ENCODE measurements around the gene LAD1. TPM values are rescaled to one million over a fixed set of nuclear protein-coding genes. Genes with fewer than 3 reads are reported as not detected.

Gene LAD1
- total RNA-seq, 1 experiment from 2014 or later, result 0.10 TPM

- TF ChIP-seq POLR2AphosphoS5 (IDR thresholded peaks at IDR 0.05; ENCODE audit: low read depth, low read length) (no peak), SIN3A (IDR thresholded peaks at IDR 0.05; ENCODE audit: borderline replicate concordance, insufficient read depth, low read depth, low read length) (no peak), CTCF (IDR thresholded peaks at IDR 0.05) (no peak), TCF7L2 (IDR thresholded peaks at IDR 0.05; ENCODE audit: low read depth, low read length) (no peak)
- TF ChIP-seq, protein P1, sequence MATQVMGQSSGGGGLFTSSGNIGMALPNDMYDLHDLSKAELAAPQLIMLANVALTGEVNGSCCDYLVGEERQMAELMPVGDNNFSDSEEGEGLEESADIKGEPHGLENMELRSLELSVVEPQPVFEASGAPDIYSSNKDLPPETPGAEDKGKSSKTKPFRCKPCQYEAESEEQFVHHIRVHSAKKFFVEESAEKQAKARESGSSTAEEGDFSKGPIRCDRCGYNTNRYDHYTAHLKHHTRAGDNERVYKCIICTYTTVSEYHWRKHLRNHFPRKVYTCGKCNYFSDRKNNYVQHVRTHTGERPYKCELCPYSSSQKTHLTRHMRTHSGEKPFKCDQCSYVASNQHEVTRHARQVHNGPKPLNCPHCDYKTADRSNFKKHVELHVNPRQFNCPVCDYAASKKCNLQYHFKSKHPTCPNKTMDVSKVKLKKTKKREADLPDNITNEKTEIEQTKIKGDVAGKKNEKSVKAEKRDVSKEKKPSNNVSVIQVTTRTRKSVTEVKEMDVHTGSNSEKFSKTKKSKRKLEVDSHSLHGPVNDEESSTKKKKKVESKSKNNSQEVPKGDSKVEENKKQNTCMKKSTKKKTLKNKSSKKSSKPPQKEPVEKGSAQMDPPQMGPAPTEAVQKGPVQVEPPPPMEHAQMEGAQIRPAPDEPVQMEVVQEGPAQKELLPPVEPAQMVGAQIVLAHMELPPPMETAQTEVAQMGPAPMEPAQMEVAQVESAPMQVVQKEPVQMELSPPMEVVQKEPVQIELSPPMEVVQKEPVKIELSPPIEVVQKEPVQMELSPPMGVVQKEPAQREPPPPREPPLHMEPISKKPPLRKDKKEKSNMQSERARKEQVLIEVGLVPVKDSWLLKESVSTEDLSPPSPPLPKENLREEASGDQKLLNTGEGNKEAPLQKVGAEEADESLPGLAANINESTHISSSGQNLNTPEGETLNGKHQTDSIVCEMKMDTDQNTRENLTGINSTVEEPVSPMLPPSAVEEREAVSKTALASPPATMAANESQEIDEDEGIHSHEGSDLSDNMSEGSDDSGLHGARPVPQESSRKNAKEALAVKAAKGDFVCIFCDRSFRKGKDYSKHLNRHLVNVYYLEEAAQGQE (IDR thresholded peaks at IDR 0.05; ENCODE audit: insufficient read depth in 1 of 2, low read depth in 2 of 2, low read length in 1 of 2), result no peak
- Histone ChIP-seq H3K36me3 (ENCODE audit: control insufficient read depth, insufficient read depth, low read length) (no peaks in the 10 kb centered on the region), H3K4me1 (ENCODE audit: control insufficient read depth, insufficient read depth, low read length) (no peaks in the 10 kb centered on the region), H3K4me3 (ENCODE audit: low read depth in 2 of 2, low read length in 2 of 2) (no peak overlapping the region), H3K9me3 (ENCODE audit: control insufficient read depth, insufficient read depth, low read depth, low read length) (no peaks in the 10 kb centered on the region), H3K27ac (ENCODE audit: low read length) (no peak overlapping the region), H3K27me3 (ENCODE audit: control insufficient read depth, insufficient read depth, low read length) (peaks cover 7% of the 10 kb centered on the region; the same call in 1 of the 2 replicates)
- POLR2A ChIA-PET, result no interaction called here
- no TSS peak for BruUV-seq (replicated peaks)
- CTCF ChIA-PET, result interaction anchor here (0.7 kb wide), 1 partner anchor 118 kb away, joined by 4 read pairs; no protein-coding TSS in a partner anchor
- intact Hi-C loops (cut with micrococcal nuclease; ENCODE audit: unreplicated experiment), result no loop called here
- in situ Hi-C loops (cut with HindIII; ENCODE audit: low pct_unique_long_range_greater_than_20kb, low sequenced_read_pairs), result no loop called here
- DNase-seq (ENCODE audit: low read depth, low spot score) (no peak), ATAC-seq (no peak)
Measured at GRCh38 chr1:201363467-201363866, 35.7 kb downstream of the LAD1 start.

DNA sequence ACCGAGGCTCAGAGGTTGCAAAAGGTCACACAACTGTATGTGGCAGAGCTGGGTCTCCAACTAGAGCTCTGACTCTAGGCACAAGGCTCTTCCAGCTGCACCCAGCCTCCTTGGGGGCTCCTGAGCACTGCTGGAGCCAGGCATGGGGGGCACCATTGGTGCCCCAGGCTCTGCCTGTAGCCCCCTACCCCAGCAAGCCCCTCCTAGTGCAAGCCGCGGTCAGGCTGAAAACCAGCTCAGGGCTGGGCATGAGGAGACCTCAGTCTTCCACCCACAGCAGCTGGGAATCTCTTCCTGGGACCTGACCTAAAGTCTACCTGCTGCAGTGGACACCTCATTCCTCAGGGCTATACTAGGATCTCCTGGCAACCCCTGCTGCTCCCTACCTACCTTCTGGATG, 36.2 kb downstream of the LAD1 start:
- ATAC-seq (no peak), DNase-seq (ENCODE audit: low read depth, low spot score) (no peak)
- in situ Hi-C loops (cut with HindIII; ENCODE audit: low pct_unique_long_range_greater_than_20kb, low sequenced_read_pairs), result no loop called here
- BruUV-seq (replicated peaks), result no TSS peak
- Histone ChIP-seq H3K4me3 (ENCODE audit: low read depth in 2 of 2, low read length in 2 of 2) (no peak overlapping the region), H3K27ac (ENCODE audit: low read length) (no peak overlapping the region), H3K27me3 (ENCODE audit: control insufficient read depth, insufficient read depth, low read length) (peaks cover 5% of the 10 kb centered on the region; the same call in 1 of the 2 replicates), H3K4me1 (ENCODE audit: control insufficient read depth, insufficient read depth, low read length) (no peaks in the 10 kb centered on the region), H3K9me3 (ENCODE audit: control insufficient read depth, insufficient read depth, low read depth, low read length) (no peaks in the 10 kb centered on the region), H3K36me3 (ENCODE audit: control insufficient read depth, insufficient read depth, low read length) (no peaks in the 10 kb centered on the region)
- TF ChIP-seq SIN3A (IDR thresholded peaks at IDR 0.05; ENCODE audit: borderline replicate concordance, insufficient read depth, low read depth, low read length) (no peak), TCF7L2 (IDR thresholded peaks at IDR 0.05; ENCODE audit: low read depth, low read length) (no peak), POLR2AphosphoS5 (IDR thresholded peaks at IDR 0.05; ENCODE audit: low read depth, low read length) (no peak), CTCF (IDR thresholded peaks at IDR 0.05) (no peak)
- TF ChIP-seq, protein P1 (IDR thresholded peaks at IDR 0.05; ENCODE audit: insufficient read depth in 1 of 2, low read depth in 2 of 2, low read length in 1 of 2), result no peak
- ChIA-PET CTCF (no interaction called here), POLR2A (no interaction called here)
- intact Hi-C loops (cut with micrococcal nuclease; ENCODE audit: unreplicated experiment), result no loop called here
